ENCODE results near the gene CTNNA3.

DNA sequence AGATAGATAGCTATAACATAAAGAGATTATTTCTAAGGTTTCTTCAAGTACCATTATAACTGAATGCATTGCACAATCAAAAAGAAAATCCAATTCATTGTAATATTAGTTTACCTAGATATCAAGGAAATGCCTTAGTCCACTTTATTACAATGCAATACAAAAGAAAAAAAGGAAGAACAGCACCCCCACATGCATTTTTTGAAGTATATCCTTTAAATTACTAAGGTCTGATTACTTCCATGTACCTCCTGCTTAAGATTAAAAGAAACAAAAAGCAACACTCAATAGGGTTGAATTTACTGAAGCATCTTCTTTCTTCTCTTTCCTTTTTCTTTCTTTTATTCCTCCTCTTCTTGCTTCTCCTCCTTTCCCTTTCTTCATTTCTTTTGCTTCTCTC, 1743.9 kb downstream of the CTNNA3 start:
- TF ChIP-seq CTCF (IDR thresholded peaks at IDR 0.05), result no peak
- no peak for TF ChIP-seq POLR2A (IDR thresholded peaks at IDR 0.05)

Measured in right lobe of liver (tissue), 4 donors.